Upper lobe of left lung (tissue), 6 donors: ENCODE results near the gene CARD10. TPM values are rescaled to one million over a fixed set of nuclear protein-coding genes. Genes with fewer than 3 reads are reported as not detected.
A peak's percentile ranks its signal among the peaks of the same experiment; 100 is the strongest.

Experiments
- ATAC-seq, 2 donors: fragments of 200-7000 bp; cut with Tn5 transposase; one replicate each; pipeline ENCODE4 v1.9.1; 2022; ENCODE audit warnings: mild to moderate bottlenecking in 2 of 2, moderate library complexity in 2 of 2; ENCODE audit not compliant: low FRiP score in 2 of 2
- DNase-seq, 2 donors: peaks; one replicate each; pipeline ENCODE4 v3.0.0-alpha.2; 2019 to 2020
- H3K27ac ChIP-seq, 4 donors: fragments of 200-600 bp; sonication (generic); one replicate each; pipeline ENCODE4 v1.5.1; 2016 to 2019
- H3K27me3 ChIP-seq, 4 donors: fragments of 200-600 bp; sonication (generic); one replicate each; pipeline ENCODE4 v1.5.1; 2017 to 2019
- H3K36me3 ChIP-seq, 4 donors: fragments of 200-600 bp; sonication (generic); one replicate each; pipeline ENCODE4 v1.5.1; 2016 to 2019
- H3K4me1 ChIP-seq, 4 donors: fragments of 200-600 bp; sonication (generic); one replicate each; pipeline ENCODE4 v1.5.1; 2018 to 2019
- H3K4me3 ChIP-seq, 4 donors: fragments of 200-600 bp; sonication (generic); one replicate each; pipeline ENCODE4 v1.5.1; 2017 to 2019; ENCODE audit warnings: mild to moderate bottlenecking in 2 of 4, moderate library complexity in 1 of 4
- H3K9me3 ChIP-seq, 4 donors: fragments of 200-600 bp; sonication (generic); one replicate each; pipeline ENCODE4 v1.5.1; 2018 to 2019
- EP300 ChIP-seq, 4 donors: sonication (generic); formaldehyde crosslinking; IDR thresholded peaks; one replicate each; pipeline ENCODE4 v1.5.1; 2017; ENCODE audit warnings: antibody characterized with exemption in 4 of 4, control low read depth in 2 of 4
- POLR2A ChIP-seq, 4 donors: fragments of 450-650 bp; IDR thresholded peaks; one replicate each; pipeline ENCODE4 v1.5.1; 2016 to 2017; ENCODE audit warnings: antibody characterized with exemption in 4 of 4, mild to moderate bottlenecking in 2 of 4
- POLR2AphosphoS5 ChIP-seq, 2 donors: sonication (generic); formaldehyde crosslinking; IDR thresholded peaks; one replicate each; pipeline ENCODE4 v1.5.1; 2017; ENCODE audit warnings: antibody characterized with exemption in 2 of 2
- WGBS, 2 donors: methylation state at CpG; one replicate each; pipeline ENCODE4 v1.1.5; 2017 to 2018; 5-methylcytosine and 5-hydroxymethylcytosine counted together
- total RNA-seq, 6 donors: library from RNA; depleted of rRNA in 4 of 6; stranded (reverse); fragments of >200 nt in 4 of 6; gene quantifications; one replicate each; pipeline versions ENCODE4 v1.1.0 to v1.2.1, GENCODE V29; 2016 to 2021
- TF ChIP-seq, protein P1 (sequence below), 6 experiments: fragments of 450-650 bp in 4 of 6; fragments of 200-600 bp in 2 of 6; sonication (generic) in 2 of 6; IDR thresholded peaks; one replicate each; pipeline ENCODE4 v1.5.1; 2016 to 2019; ENCODE audit warnings: antibody characterized with exemption in 6 of 6
- donor health status: DM: no; HTN: no; CAD: no; lungs with moderate emphysema.
- donor health status: DM: no; HTN: yes; CAD: no; lungs with severe emphysema.

The CARD10 gene
- total RNA-seq, 6 donors from 2014 or later, result 6.2 to 19.8 (median 13.6) TPM

DNA sequence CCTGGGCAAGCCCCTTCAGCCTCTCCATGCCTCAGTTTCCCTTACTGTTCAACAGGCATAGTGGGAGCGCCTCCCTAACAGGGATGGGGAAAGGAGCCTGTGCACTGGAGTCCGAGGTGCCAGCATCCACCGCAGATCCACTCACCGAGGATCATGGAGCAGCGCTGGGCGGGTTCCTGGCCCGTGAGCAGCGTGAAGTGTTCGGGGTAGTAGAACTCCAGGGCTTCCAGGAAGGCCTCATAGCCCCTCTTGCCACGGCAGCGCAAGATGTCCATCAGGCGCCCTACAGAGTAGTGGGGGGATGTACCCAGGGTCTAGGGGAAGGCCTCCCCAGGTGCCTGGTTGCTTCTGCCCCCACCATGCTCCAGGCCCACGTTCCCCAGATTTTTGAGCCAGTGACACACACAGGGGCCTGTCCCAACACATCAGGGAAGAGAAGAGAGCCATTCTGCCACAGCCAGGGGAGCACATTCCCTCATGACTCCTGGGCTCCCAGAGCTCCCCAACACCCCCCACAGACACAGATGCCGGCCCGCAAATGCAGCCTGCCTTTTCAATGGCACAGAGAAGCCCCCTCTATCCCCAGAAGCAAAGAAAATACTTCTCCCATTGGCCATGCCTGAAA lies 1.3 kb downstream of the CARD10 start:
- H3K4me3 ChIP-seq, result peak overlapping the region in 3 of 4 donors; percentile 60 to 79 (median 73)
- H3K27me3 ChIP-seq, result peaks cover 0 to 14% (median 3%) of the 10 kb centered on the region in 4 donors
- TF ChIP-seq, protein P1, sequence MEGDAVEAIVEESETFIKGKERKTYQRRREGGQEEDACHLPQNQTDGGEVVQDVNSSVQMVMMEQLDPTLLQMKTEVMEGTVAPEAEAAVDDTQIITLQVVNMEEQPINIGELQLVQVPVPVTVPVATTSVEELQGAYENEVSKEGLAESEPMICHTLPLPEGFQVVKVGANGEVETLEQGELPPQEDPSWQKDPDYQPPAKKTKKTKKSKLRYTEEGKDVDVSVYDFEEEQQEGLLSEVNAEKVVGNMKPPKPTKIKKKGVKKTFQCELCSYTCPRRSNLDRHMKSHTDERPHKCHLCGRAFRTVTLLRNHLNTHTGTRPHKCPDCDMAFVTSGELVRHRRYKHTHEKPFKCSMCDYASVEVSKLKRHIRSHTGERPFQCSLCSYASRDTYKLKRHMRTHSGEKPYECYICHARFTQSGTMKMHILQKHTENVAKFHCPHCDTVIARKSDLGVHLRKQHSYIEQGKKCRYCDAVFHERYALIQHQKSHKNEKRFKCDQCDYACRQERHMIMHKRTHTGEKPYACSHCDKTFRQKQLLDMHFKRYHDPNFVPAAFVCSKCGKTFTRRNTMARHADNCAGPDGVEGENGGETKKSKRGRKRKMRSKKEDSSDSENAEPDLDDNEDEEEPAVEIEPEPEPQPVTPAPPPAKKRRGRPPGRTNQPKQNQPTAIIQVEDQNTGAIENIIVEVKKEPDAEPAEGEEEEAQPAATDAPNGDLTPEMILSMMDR (IDR thresholded peaks at IDR 0.05), result no peak
- no peak for TF ChIP-seq POLR2A (IDR thresholded peaks at IDR 0.05)
- TF ChIP-seq POLR2AphosphoS5 (IDR thresholded peaks at IDR 0.05), result no peak
- TF ChIP-seq EP300 (IDR thresholded peaks at IDR 0.05), result no peak
- ATAC-seq, result no peak
- H3K36me3 ChIP-seq, result peaks cover 0 to 4% (median 0%) of the 10 kb centered on the region in 4 donors
- no peak for DNase-seq
- H3K4me1 ChIP-seq, result peaks cover 10 to 22% (median 18%) of the 10 kb centered on the region in 4 donors
- H3K27ac ChIP-seq, result peak overlapping the region; percentile 62 to 81 (median 72)
- WGBS, 2 donors, result 58 to 72% methylated on average over 2 to 15 of the region's 15 CpGs
- H3K9me3 ChIP-seq, result no peaks in the 10 kb centered on the region

GRCh38 chr22:37516456-37516855 lies 2.8 kb downstream of the CARD10 start:
- Histone ChIP-seq H3K27me3 (peaks cover 0 to 14% (median 3%) of the 10 kb centered on the region in 4 donors), H3K36me3 (peaks cover 0 to 4% (median 0%) of the 10 kb centered on the region in 4 donors), H3K27ac (no peak overlapping the region), H3K4me1 (peaks cover 22 to 36% (median 26%) of the 10 kb centered on the region in 4 donors), H3K9me3 (no peaks in the 10 kb centered on the region), H3K4me3 (no peak overlapping the region)
- WGBS, 2 donors, result 95 to 97% methylated on average over 1 of the region's 1 CpG
- DNase-seq (no peak), ATAC-seq (no peak)
- no peak for TF ChIP-seq POLR2A (IDR thresholded peaks at IDR 0.05)
- no peak for TF ChIP-seq POLR2AphosphoS5 (IDR thresholded peaks at IDR 0.05)
- no peak for TF ChIP-seq EP300 (IDR thresholded peaks at IDR 0.05)
- TF ChIP-seq, protein P1 (IDR thresholded peaks at IDR 0.05), result no peak

DNA sequence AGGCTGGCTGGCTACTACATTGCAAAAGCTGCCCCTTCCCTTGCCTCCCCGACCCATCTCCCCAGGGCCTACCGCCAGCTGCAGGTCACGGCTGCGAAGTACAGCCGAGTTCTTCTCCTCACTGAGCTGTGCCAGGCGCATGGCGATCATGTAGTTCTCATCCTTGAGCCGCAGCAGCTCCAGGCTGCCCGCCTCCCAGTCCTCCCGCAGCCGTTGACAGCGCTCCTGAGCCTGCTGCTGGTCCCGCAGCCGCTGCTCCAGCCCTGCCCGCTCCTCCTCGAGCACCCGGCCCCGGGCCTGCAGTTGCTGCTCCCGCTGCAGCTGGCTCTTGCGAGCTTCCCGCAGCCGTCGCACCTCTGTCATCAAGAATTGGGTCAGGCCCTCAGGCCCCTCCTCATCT lies 3.3 kb downstream of the CARD10 start:
- ATAC-seq (no peak), DNase-seq (no peak)
- Histone ChIP-seq H3K27me3 (peaks cover 0 to 14% (median 3%) of the 10 kb centered on the region in 4 donors), H3K36me3 (peaks cover 0 to 4% (median 0%) of the 10 kb centered on the region in 4 donors), H3K9me3 (no peaks in the 10 kb centered on the region), H3K4me3 (no peak overlapping the region), H3K27ac (no peak overlapping the region), H3K4me1 (peaks cover 20 to 36% (median 23%) of the 10 kb centered on the region in 4 donors)
- 94 to 95% methylated on average over 19 to 22 of the region's 23 CpGs for WGBS, 2 donors
- TF ChIP-seq POLR2A (IDR thresholded peaks at IDR 0.05) (no peak), POLR2AphosphoS5 (IDR thresholded peaks at IDR 0.05) (no peak), EP300 (IDR thresholded peaks at IDR 0.05) (no peak)
- TF ChIP-seq, protein P1 (IDR thresholded peaks at IDR 0.05), result no peak

- Histone ChIP-seq H3K27ac (no peak overlapping the region), H3K4me3 (no peak overlapping the region), H3K4me1 (peaks cover 14 to 38% (median 20%) of the 10 kb centered on the region in 4 donors), H3K36me3 (peaks cover 0 to 4% (median 0%) of the 10 kb centered on the region in 4 donors), H3K27me3 (peaks cover 0 to 11% (median 1%) of the 10 kb centered on the region in 4 donors), H3K9me3 (no peaks in the 10 kb centered on the region)
- WGBS, 2 donors, result 88 to 91% methylated on average over 6 to 15 of the region's 15 CpGs
- ATAC-seq, result no peak
- TF ChIP-seq POLR2AphosphoS5 (IDR thresholded peaks at IDR 0.05), result no peak
- TF ChIP-seq, protein P1 (IDR thresholded peaks at IDR 0.05), result no peak
- no peak for TF ChIP-seq EP300 (IDR thresholded peaks at IDR 0.05)
- TF ChIP-seq POLR2A (IDR thresholded peaks at IDR 0.05), result no peak
- no peak for DNase-seq
Observed at GRCh38 chr22:37514526-37515051, 4.6 kb downstream of the CARD10 start.
